Upper lobe of left lung (tissue), 6 donors: ENCODE measurements around the gene TSPAN19. TPM values are rescaled to one million over a fixed set of nuclear protein-coding genes. Genes with fewer than 3 reads are reported as not detected.

Experiments used
- ATAC-seq, 2 donors: fragments of 200-7000 bp; cut with Tn5 transposase; one replicate each; pipeline ENCODE4 v1.9.1; 2022; ENCODE audit warnings: mild to moderate bottlenecking in 2 of 2, moderate library complexity in 2 of 2; ENCODE audit not compliant: low FRiP score in 2 of 2
- DNase-seq, 2 donors: peaks; one replicate each; pipeline ENCODE4 v3.0.0-alpha.2; 2019 to 2020
- H3K27ac ChIP-seq, 4 donors: fragments of 200-600 bp; sonication (generic); one replicate each; pipeline ENCODE4 v1.5.1; 2016 to 2019
- H3K27me3 ChIP-seq, 4 donors: fragments of 200-600 bp; sonication (generic); one replicate each; pipeline ENCODE4 v1.5.1; 2017 to 2019
- H3K36me3 ChIP-seq, 4 donors: fragments of 200-600 bp; sonication (generic); one replicate each; pipeline ENCODE4 v1.5.1; 2016 to 2019
- H3K4me1 ChIP-seq, 4 donors: fragments of 200-600 bp; sonication (generic); one replicate each; pipeline ENCODE4 v1.5.1; 2018 to 2019
- H3K4me3 ChIP-seq, 4 donors: fragments of 200-600 bp; sonication (generic); one replicate each; pipeline ENCODE4 v1.5.1; 2017 to 2019; ENCODE audit warnings: mild to moderate bottlenecking in 2 of 4, moderate library complexity in 1 of 4
- H3K9me3 ChIP-seq, 4 donors: fragments of 200-600 bp; sonication (generic); one replicate each; pipeline ENCODE4 v1.5.1; 2018 to 2019
- EP300 ChIP-seq, 4 donors: sonication (generic); formaldehyde crosslinking; IDR thresholded peaks; one replicate each; pipeline ENCODE4 v1.5.1; 2017; ENCODE audit warnings: antibody characterized with exemption in 4 of 4, control low read depth in 2 of 4
- POLR2A ChIP-seq, 4 donors: fragments of 450-650 bp; IDR thresholded peaks; one replicate each; pipeline ENCODE4 v1.5.1; 2016 to 2017; ENCODE audit warnings: antibody characterized with exemption in 4 of 4, mild to moderate bottlenecking in 2 of 4
- POLR2AphosphoS5 ChIP-seq, 2 donors: sonication (generic); formaldehyde crosslinking; IDR thresholded peaks; one replicate each; pipeline ENCODE4 v1.5.1; 2017; ENCODE audit warnings: antibody characterized with exemption in 2 of 2
- WGBS, 2 donors: methylation state at CpG; one replicate each; pipeline ENCODE4 v1.1.5; 2017 to 2018; 5-methylcytosine and 5-hydroxymethylcytosine counted together
- total RNA-seq, 6 donors: library from RNA; depleted of rRNA in 4 of 6; stranded (reverse); fragments of >200 nt in 4 of 6; gene quantifications; one replicate each; pipeline versions ENCODE4 v1.1.0 to v1.2.1, GENCODE V29; 2016 to 2021
- TF ChIP-seq, protein P1 (sequence below), 6 experiments: fragments of 450-650 bp in 4 of 6; fragments of 200-600 bp in 2 of 6; sonication (generic) in 2 of 6; IDR thresholded peaks; one replicate each; pipeline ENCODE4 v1.5.1; 2016 to 2019; ENCODE audit warnings: antibody characterized with exemption in 6 of 6
- donor health status: DM: no; HTN: no; CAD: no; lungs with moderate emphysema.
- donor health status: DM: no; HTN: yes; CAD: no; lungs with severe emphysema.

Gene TSPAN19
- total RNA-seq, 6 donors from 2014 or later, result 0.76 to 25.2 (median 12.1) TPM; not detected in 2

DNA sequence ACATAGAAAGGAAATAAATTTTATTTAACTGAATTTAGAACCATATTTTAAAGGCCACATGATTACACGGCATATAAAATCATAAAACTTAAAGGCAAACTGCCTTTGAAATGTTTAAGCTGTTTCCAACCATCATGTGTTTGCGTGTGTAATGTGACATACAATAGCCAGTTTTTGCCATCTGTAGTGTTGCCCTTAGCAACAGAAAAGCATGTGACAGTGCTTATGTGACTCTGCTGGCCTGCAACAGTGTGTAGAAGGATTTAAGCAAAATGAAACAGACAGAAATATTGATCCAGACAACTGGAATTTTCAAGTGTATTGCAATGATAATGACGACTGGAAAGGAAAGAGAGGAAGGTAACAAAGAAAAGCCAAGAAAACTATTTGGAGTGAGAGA lies 49.5 kb downstream of the TSPAN19 start:
- Histone ChIP-seq H3K27ac (no peak overlapping the region), H3K27me3 (no peaks in the 10 kb centered on the region), H3K4me3 (no peak overlapping the region), H3K9me3 (no peaks in the 10 kb centered on the region), H3K4me1 (no peaks in the 10 kb centered on the region), H3K36me3 (no peaks in the 10 kb centered on the region)
- TF ChIP-seq POLR2AphosphoS5 (IDR thresholded peaks at IDR 0.05) (no peak), EP300 (IDR thresholded peaks at IDR 0.05) (no peak), POLR2A (IDR thresholded peaks at IDR 0.05) (no peak)
- TF ChIP-seq, protein P1, sequence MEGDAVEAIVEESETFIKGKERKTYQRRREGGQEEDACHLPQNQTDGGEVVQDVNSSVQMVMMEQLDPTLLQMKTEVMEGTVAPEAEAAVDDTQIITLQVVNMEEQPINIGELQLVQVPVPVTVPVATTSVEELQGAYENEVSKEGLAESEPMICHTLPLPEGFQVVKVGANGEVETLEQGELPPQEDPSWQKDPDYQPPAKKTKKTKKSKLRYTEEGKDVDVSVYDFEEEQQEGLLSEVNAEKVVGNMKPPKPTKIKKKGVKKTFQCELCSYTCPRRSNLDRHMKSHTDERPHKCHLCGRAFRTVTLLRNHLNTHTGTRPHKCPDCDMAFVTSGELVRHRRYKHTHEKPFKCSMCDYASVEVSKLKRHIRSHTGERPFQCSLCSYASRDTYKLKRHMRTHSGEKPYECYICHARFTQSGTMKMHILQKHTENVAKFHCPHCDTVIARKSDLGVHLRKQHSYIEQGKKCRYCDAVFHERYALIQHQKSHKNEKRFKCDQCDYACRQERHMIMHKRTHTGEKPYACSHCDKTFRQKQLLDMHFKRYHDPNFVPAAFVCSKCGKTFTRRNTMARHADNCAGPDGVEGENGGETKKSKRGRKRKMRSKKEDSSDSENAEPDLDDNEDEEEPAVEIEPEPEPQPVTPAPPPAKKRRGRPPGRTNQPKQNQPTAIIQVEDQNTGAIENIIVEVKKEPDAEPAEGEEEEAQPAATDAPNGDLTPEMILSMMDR (IDR thresholded peaks at IDR 0.05), result no peak
- ATAC-seq (no peak), DNase-seq (no peak)
- WGBS, 2 donors, result 62 to 65% methylated on average over 3 of the region's 3 CpGs

DNA sequence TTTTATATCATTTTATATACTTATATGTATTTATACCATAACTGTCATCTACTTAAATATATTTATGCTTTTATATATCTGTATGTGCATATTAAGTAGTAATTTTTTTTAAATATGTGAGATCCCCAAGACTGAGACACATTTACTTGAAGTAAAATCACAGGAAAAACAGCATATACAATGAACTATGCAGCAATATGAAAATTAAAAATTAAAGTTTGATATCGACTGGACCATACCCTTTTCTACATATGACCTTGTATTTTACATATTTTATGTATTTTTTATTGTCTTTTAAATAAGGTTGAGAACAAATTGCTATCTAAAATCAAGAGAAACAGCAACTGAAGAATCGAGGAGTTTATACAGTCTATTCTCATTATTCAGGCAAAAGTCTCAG lies 50.0 kb downstream of the TSPAN19 start:
- Histone ChIP-seq H3K27me3 (no peaks in the 10 kb centered on the region), H3K4me3 (no peak overlapping the region), H3K27ac (no peak overlapping the region), H3K36me3 (no peaks in the 10 kb centered on the region), H3K4me1 (no peaks in the 10 kb centered on the region), H3K9me3 (no peaks in the 10 kb centered on the region)
- no peak for DNase-seq
- ATAC-seq, result no peak
- TF ChIP-seq, protein P1 (IDR thresholded peaks at IDR 0.05), result no peak
- TF ChIP-seq POLR2AphosphoS5 (IDR thresholded peaks at IDR 0.05), result no peak
- TF ChIP-seq POLR2A (IDR thresholded peaks at IDR 0.05), result no peak
- TF ChIP-seq EP300 (IDR thresholded peaks at IDR 0.05), result no peak
- 72 to 85% methylated on average over 2 of the region's 2 CpGs for WGBS, 2 donors

DNA sequence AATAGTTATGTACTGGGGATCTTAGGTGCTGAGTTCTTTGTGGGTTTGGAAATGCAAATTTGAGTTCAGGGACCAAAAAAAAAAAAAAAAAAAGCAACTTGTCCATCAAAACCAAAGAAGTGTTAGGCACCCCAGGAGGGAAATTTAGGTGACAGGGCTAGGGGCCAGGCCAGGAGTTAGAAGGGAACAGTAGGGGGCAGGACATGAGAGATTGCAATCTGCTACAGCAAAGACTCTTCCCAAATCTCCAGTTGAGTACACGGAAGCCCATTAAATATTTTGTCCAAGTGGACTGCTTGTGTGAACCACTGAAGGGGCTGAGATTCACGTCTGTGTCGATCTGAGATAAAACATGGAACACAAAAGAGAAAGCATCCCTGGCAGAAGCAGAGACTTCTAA lies 52.8 kb downstream of the TSPAN19 start:
- H3K27ac ChIP-seq, result no peak overlapping the region
- no peaks in the 10 kb centered on the region for H3K36me3 ChIP-seq
- H3K27me3 ChIP-seq, result no peaks in the 10 kb centered on the region
- DNase-seq (no peak), ATAC-seq (no peak)
- WGBS, 2 donors, result 59 to 62% methylated on average over 3 of the region's 3 CpGs
- H3K4me3 ChIP-seq, result no peak overlapping the region
- TF ChIP-seq EP300 (IDR thresholded peaks at IDR 0.05) (no peak), POLR2A (IDR thresholded peaks at IDR 0.05) (no peak), POLR2AphosphoS5 (IDR thresholded peaks at IDR 0.05) (no peak)
- TF ChIP-seq, protein P1 (IDR thresholded peaks at IDR 0.05), result no peak
- H3K4me1 ChIP-seq, result no peaks in the 10 kb centered on the region
- no peaks in the 10 kb centered on the region for H3K9me3 ChIP-seq

DNA sequence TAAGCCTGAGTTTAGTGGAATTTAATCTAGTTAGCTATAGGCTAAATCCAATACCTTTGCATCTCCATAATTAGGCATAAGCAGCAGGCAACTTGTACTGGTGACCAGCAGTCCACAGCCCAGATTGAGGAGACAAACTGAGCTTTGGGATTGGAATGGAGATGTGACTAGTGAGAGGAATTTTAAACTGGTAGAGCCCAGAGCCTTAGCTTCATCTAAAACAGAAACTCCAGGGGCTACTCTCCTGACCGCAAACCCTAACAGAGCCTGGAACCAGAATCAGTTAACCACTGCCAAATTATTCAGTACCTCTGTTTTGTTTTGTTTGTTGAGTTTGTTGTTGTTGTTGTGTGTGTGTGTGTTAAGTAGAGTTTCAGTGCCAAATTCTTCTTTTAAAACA lies 53.2 kb downstream of the TSPAN19 start:
- TF ChIP-seq, protein P1 (IDR thresholded peaks at IDR 0.05), result no peak
- TF ChIP-seq POLR2A (IDR thresholded peaks at IDR 0.05) (no peak), EP300 (IDR thresholded peaks at IDR 0.05) (no peak), POLR2AphosphoS5 (IDR thresholded peaks at IDR 0.05) (no peak)
- Histone ChIP-seq H3K4me1 (no peaks in the 10 kb centered on the region), H3K4me3 (no peak overlapping the region), H3K27ac (no peak overlapping the region), H3K9me3 (no peaks in the 10 kb centered on the region), H3K36me3 (no peaks in the 10 kb centered on the region), H3K27me3 (no peaks in the 10 kb centered on the region)
- ATAC-seq (no peak), DNase-seq (no peak)
- 73 to 82% methylated on average over 1 of the region's 1 CpG for WGBS, 2 donors

DNA sequence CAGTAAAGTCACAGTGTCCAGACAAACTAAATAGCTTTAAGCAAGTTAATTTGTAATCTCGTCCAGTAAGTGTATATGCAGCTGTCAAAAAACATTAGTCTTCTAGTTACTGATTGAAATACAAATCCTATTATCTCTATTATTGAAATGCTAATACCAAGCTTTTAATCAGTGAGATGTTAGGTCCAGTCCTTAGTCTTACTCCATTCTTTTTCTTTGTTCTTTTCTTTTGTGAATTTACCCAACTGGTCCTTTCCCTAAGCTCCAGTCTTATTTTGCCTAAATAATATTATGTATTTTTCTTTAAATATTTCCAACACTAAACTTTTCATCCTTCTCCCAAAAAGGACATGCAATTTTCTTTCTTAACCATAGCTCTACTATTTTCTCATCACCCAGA lies 57.2 kb downstream of the TSPAN19 start:
- no peak for ATAC-seq
- 23 to 33% methylated on average over 1 of the region's 1 CpG for WGBS, 2 donors
- TF ChIP-seq, protein P1 (IDR thresholded peaks at IDR 0.05), result no peak
- no peak for TF ChIP-seq EP300 (IDR thresholded peaks at IDR 0.05)
- no peak for TF ChIP-seq POLR2AphosphoS5 (IDR thresholded peaks at IDR 0.05)
- no peak for TF ChIP-seq POLR2A (IDR thresholded peaks at IDR 0.05)

More for the DNA sequence above, 57.2 kb downstream of the TSPAN19 start:
- no peak for DNase-seq
- Histone ChIP-seq H3K4me1 (no peaks in the 10 kb centered on the region), H3K27ac (no peak overlapping the region), H3K36me3 (no peaks in the 10 kb centered on the region), H3K27me3 (no peaks in the 10 kb centered on the region), H3K9me3 (no peaks in the 10 kb centered on the region), H3K4me3 (no peak overlapping the region)
